Ectodermal cell (in vitro differentiated cells): Measurements from ENCODE around the gene SYCP2L.
"Not testable (repeated sequence)": the region's sequence is repeated elsewhere in the genome, so short reads cannot be mapped to it uniquely, and the experiment has no call there.

Experiments used
- H3K27ac ChIP-seq: 2 replicates; pipeline ENCODE4 v1.7.0; 2013; ENCODE audit warnings: mild to moderate bottlenecking, low read depth, low read length; ENCODE audit not compliant: insufficient read depth, poor library complexity, severe bottlenecking
- H3K27me3 ChIP-seq: 2 replicates; pipeline ENCODE4 v1.7.0; 2013; ENCODE audit warnings: mild to moderate bottlenecking, low read length; ENCODE audit not compliant: insufficient read depth, control insufficient read depth, poor library complexity, severe bottlenecking
- H3K36me3 ChIP-seq: one replicate; pipeline ENCODE4 v1.7.0; 2013; ENCODE audit warnings: low read length; ENCODE audit not compliant: control insufficient read depth, insufficient read depth
- H3K4me1 ChIP-seq: one replicate; pipeline ENCODE4 v1.7.0; 2013; ENCODE audit warnings: low read length; ENCODE audit not compliant: control insufficient read depth, insufficient read depth
- H3K4me3 ChIP-seq: 2 replicates; pipeline ENCODE4 v1.7.0; 2013; ENCODE audit warnings: low read depth, low read length, control low read depth; ENCODE audit not compliant: insufficient read depth
- H3K9me3 ChIP-seq: 2 replicates; pipeline ENCODE4 v1.7.0; 2013; ENCODE audit warnings: mild to moderate bottlenecking, low read length, moderate library complexity; ENCODE audit not compliant: control insufficient read depth
- WGBS, 2 experiments: methylation state at CpG; one replicate each; pipeline ENCODE4 v1.1.7; 2013; ENCODE audit warnings: missing lambda C conversion rate in 2 of 2; 5-methylcytosine and 5-hydroxymethylcytosine counted together

SYCP2L gene

GRCh38 chr6:10877012-10877411, 9.8 kb upstream of the SYCP2L start:
- 95 to 96% methylated on average over 14 of the region's 14 CpGs for WGBS, 2 experiments
- H3K4me3 ChIP-seq: no peak overlapping the region
- no peaks in the 10 kb centered on the region for H3K36me3 ChIP-seq
- no peak overlapping the region for H3K27ac ChIP-seq
- no peaks in the 10 kb centered on the region for H3K9me3 ChIP-seq
- peaks cover 38% of the 10 kb centered on the region for H3K27me3 ChIP-seq
- H3K4me1 ChIP-seq: no peaks in the 10 kb centered on the region

GRCh38 chr6:10877871-10878270, 9.0 kb upstream of the SYCP2L start:
- Histone ChIP-seq H3K27me3 (peaks cover 47% of the 10 kb centered on the region), H3K4me3 (no peak overlapping the region), H3K27ac (no peak overlapping the region), H3K36me3 (no peaks in the 10 kb centered on the region), H3K9me3 (no peaks in the 10 kb centered on the region), H3K4me1 (no peaks in the 10 kb centered on the region)
- 93 to 100% methylated on average over 1 of the region's 1 CpG for WGBS, 2 experiments

- H3K4me1 ChIP-seq: no peaks in the 10 kb centered on the region
- H3K36me3 ChIP-seq: no peaks in the 10 kb centered on the region
- 89 to 92% methylated on average over 2 of the region's 2 CpGs for WGBS, 2 experiments
- H3K9me3 ChIP-seq: no peaks in the 10 kb centered on the region
- peaks cover 72% of the 10 kb centered on the region for H3K27me3 ChIP-seq
- no peak overlapping the region for H3K4me3 ChIP-seq
- H3K27ac ChIP-seq: no peak overlapping the region
Observed at GRCh38 chr6:10880366-10880765, 6.5 kb upstream of the SYCP2L start.

- not testable (repeated sequence) for H3K36me3 ChIP-seq, H3K9me3 ChIP-seq, H3K27ac ChIP-seq, H3K4me1 ChIP-seq, H3K4me3 ChIP-seq
- H3K27me3 ChIP-seq: peaks cover 81% of the 10 kb centered on the region
- WGBS, 2 experiments: 14 to 16% methylated on average over 14 of the region's 14 CpGs
Observed at GRCh38 chr6:10882253-10882630, 4.6 kb upstream of the SYCP2L start.

GRCh38 chr6:10882657-10883171, 4.1 kb upstream of the SYCP2L start:
- H3K4me1 ChIP-seq: no peaks in the 10 kb centered on the region
- H3K27me3 ChIP-seq: peaks cover 81% of the 10 kb centered on the region
- H3K4me3 ChIP-seq: peak overlapping the region; percentile 14
- H3K27ac ChIP-seq: no peak overlapping the region
- H3K36me3 ChIP-seq: no peaks in the 10 kb centered on the region
- 4 to 7% methylated on average over 25 of the region's 28 CpGs for WGBS, 2 experiments
- H3K9me3 ChIP-seq: no peaks in the 10 kb centered on the region

- peaks cover 76% of the 10 kb centered on the region for H3K27me3 ChIP-seq
- WGBS, 2 experiments: 17 to 21% methylated on average over 48 of the region's 51 CpGs
- no peak overlapping the region for H3K4me3 ChIP-seq
- H3K27ac ChIP-seq: no peak overlapping the region
- no peaks in the 10 kb centered on the region for H3K36me3 ChIP-seq
- H3K9me3 ChIP-seq: no peaks in the 10 kb centered on the region
- no peaks in the 10 kb centered on the region for H3K4me1 ChIP-seq
Observed at GRCh38 chr6:10883312-10884244, 3.3 kb upstream of the SYCP2L start.

GRCh38 chr6:10884245-10884972, 2.4 kb upstream of the SYCP2L start:
- Histone ChIP-seq H3K36me3 (no peaks in the 10 kb centered on the region), H3K4me3 (no peak overlapping the region), H3K27ac (no peak overlapping the region), H3K4me1 (no peaks in the 10 kb centered on the region), H3K9me3 (no peaks in the 10 kb centered on the region), H3K27me3 (peaks cover 68% of the 10 kb centered on the region)
- WGBS, 2 experiments: 22 to 23% methylated on average over 24 of the region's 24 CpGs

- not testable (repeated sequence) for H3K4me1 ChIP-seq, H3K36me3 ChIP-seq, H3K9me3 ChIP-seq, H3K27ac ChIP-seq
- 25 to 26% methylated on average over 11 of the region's 11 CpGs for WGBS, 2 experiments
- Histone ChIP-seq H3K27me3 (peaks cover 49% of the 10 kb centered on the region), H3K4me3 (peak overlapping the region; percentile 76)
Observed at GRCh38 chr6:10886365-10886690, 524 bp upstream of the SYCP2L start.

GRCh38 chr6:10890151-10890550, 3.3 kb downstream of the SYCP2L start:
- Histone ChIP-seq H3K27ac (no peak overlapping the region), H3K4me1 (no peaks in the 10 kb centered on the region), H3K36me3 (no peaks in the 10 kb centered on the region), H3K4me3 (no peak overlapping the region), H3K27me3 (peaks cover 11% of the 10 kb centered on the region), H3K9me3 (no peaks in the 10 kb centered on the region)
- 89 to 100% methylated on average over 1 of the region's 1 CpG for WGBS, 2 experiments

GRCh38 chr6:10891960-10892359, 5.1 kb downstream of the SYCP2L start:
- no peaks in the 10 kb centered on the region for H3K36me3 ChIP-seq
- no peaks in the 10 kb centered on the region for H3K27me3 ChIP-seq
- no peaks in the 10 kb centered on the region for H3K4me1 ChIP-seq
- 93 to 94% methylated on average over 5 of the region's 5 CpGs for WGBS, 2 experiments
- no peak overlapping the region for H3K27ac ChIP-seq
- H3K4me3 ChIP-seq: no peak overlapping the region
- no peaks in the 10 kb centered on the region for H3K9me3 ChIP-seq
